CD4-positive, alpha-beta T cell treated with Interleukin-15 for 4 hours (primary cell): Measurements from ENCODE around the gene SH3PXD2A.

ENCODE experiments used
- DNase-seq: peaks from one replicate; pipeline ENCODE4 v3.0.0-alpha.2; 2020; ENCODE audit warnings: low spot score

Gene SH3PXD2A, protein sequence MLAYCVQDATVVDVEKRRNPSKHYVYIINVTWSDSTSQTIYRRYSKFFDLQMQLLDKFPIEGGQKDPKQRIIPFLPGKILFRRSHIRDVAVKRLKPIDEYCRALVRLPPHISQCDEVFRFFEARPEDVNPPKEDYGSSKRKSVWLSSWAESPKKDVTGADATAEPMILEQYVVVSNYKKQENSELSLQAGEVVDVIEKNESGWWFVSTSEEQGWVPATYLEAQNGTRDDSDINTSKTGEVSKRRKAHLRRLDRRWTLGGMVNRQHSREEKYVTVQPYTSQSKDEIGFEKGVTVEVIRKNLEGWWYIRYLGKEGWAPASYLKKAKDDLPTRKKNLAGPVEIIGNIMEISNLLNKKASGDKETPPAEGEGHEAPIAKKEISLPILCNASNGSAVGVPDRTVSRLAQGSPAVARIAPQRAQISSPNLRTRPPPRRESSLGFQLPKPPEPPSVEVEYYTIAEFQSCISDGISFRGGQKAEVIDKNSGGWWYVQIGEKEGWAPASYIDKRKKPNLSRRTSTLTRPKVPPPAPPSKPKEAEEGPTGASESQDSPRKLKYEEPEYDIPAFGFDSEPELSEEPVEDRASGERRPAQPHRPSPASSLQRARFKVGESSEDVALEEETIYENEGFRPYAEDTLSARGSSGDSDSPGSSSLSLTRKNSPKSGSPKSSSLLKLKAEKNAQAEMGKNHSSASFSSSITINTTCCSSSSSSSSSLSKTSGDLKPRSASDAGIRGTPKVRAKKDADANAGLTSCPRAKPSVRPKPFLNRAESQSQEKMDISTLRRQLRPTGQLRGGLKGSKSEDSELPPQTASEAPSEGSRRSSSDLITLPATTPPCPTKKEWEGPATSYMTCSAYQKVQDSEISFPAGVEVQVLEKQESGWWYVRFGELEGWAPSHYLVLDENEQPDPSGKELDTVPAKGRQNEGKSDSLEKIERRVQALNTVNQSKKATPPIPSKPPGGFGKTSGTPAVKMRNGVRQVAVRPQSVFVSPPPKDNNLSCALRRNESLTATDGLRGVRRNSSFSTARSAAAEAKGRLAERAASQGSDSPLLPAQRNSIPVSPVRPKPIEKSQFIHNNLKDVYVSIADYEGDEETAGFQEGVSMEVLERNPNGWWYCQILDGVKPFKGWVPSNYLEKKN

DNA sequence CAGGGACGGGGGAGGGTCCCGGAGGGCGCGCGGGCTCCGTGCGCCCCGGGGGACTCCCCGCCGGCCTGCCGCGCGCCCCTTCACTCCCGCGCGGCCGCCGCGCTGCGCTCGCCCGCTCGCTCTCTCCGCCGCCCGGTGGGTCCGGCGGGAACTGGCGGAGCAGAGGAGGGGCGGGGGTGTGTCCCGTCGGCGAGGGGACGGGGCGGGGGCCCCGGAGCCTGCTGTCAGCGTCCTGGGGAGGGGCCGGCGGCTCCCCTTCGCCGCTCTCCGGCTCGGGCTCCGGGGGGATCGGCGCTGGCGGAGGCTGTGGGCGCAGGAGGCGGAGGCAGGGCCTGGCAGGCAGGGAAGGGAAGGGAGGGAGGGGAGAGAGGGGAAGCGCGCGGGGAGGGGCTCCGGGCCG is at the start of gene SH3PXD2A:
Gene SH3PXD2A, minus strand, starts transcription at position 153 of the 400 bp plus-strand sequence. CDS start 310 bp downstream, outside the sequence.
- no peak for DNase-seq

GRCh38 chr10:103901299-103901698 is 45.9 kb upstream of the SH3PXD2A start:
- DNase-seq: no peak

GRCh38 chr10:103899312-103899711 is 43.9 kb upstream of the SH3PXD2A start:
- DNase-seq: no peak

- no peak for DNase-seq
These were observed 41.9 kb upstream of the SH3PXD2A start for GRCh38 chr10:103897241-103897774.

- no peak for DNase-seq
These were observed 40.8 kb upstream of the SH3PXD2A start for GRCh38 chr10:103896225-103896624.

GRCh38 chr10:103895411-103896186 is 40.2 kb upstream of the SH3PXD2A start:
- no peak for DNase-seq

GRCh38 chr10:103894441-103894864 is 39.1 kb upstream of the SH3PXD2A start:
- DNase-seq: no peak

DNA sequence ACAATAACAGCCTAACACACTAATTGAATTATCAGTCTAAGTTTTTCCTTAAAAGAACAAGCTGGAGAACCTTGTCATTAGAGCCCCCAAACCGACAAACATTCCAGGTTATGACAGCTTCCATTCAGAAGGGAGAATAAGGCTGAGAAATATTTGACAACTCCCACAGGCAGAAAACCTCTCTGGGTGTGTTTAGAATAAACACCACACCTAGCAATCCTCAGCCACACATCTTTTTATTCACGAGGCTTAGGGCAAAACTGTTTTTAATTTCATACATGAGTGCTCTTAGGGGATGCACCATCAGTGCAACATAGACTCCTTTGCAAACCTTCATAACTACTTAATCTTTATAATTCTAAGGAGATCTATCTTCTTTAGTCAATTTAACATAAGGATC is 38.4 kb upstream of the SH3PXD2A start:
- DNase-seq: no peak

- DNase-seq: no peak
These were observed 36.8 kb upstream of the SH3PXD2A start for GRCh38 chr10:103892181-103892580.

- DNase-seq: no peak
These were observed 35.3 kb upstream of the SH3PXD2A start for GRCh38 chr10:103890688-103891087.

GRCh38 chr10:103890194-103890658 is 34.9 kb upstream of the SH3PXD2A start:
- peak; percentile 59 for DNase-seq

- no peak for DNase-seq
These were observed 33.8 kb upstream of the SH3PXD2A start for GRCh38 chr10:103889121-103889720.

DNA sequence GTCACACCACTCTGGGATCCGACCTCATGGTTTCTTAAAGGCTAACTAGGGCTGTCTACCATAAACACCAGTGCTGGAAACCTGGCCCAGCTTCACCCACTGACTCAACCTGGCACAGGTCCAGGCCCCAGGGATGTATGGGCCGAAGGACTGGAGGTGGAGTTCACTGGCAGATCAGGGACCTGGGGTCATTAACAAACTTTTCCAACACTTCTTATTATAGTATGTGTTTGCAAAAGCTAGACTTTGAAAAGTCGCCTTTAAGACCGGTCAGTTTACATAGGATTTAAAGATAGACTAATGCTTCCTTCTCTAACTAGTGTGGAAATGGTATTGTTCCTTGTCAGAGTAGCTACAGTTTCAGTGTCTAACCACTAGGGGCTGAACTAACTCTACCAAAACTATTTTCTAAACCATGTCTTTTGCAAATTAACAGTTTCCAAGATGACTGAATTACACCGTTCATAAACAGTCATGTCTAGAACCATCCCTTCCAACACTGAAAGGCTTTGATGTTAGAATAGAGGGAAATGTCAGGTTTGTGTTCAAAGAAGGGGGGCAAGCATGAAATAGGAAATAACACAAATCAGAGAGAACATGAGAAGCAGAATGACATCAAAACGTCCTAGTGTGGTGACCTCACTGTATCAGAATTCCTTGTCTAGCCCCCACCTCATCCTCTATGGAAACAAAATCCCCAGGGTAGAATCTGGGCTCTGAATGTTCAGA is 32.9 kb upstream of the SH3PXD2A start:
- peak; percentile 73 for DNase-seq

DNA sequence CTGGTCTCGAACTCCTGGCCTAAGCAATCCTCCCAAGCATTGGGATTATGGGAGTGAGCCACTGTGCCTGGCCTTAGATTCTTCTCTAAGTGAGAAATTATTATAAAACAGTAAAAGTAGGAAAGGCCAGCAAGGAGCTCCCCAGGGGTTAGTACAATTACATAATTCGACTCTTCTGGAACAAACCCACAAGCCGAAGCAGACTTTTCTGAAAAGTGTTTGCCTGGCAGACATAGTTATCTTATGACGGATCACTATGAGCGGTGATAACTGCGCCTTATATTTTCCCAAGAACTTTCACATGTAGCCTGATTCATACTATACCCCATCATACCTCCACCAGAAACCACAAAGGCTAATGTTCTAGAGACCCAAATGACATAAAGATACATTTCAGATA is 30.2 kb upstream of the SH3PXD2A start:
- DNase-seq: no peak

DNA sequence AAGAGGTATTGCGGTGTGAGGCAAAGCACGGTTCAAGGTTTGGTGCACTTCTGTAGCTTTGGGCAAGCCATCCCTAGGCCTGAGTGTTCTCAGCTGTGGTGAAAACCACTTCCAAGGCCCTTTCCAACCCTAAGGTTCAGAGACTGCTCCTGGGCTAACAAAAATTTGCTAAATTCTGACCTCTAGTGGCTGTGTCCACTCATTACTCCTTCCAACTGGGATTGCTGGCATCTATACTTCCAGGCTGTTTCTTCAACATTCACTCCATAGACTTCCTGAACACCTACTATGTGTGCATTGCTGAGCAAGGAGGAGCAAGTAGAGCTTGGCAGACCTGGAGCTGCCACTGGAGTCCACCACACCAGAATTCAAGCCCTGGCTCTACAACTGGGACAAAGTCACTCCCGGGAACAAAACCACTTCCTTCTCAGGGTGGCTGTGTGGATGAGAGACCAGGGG is 29.3 kb upstream of the SH3PXD2A start:
- DNase-seq: peak; percentile 37

DNA sequence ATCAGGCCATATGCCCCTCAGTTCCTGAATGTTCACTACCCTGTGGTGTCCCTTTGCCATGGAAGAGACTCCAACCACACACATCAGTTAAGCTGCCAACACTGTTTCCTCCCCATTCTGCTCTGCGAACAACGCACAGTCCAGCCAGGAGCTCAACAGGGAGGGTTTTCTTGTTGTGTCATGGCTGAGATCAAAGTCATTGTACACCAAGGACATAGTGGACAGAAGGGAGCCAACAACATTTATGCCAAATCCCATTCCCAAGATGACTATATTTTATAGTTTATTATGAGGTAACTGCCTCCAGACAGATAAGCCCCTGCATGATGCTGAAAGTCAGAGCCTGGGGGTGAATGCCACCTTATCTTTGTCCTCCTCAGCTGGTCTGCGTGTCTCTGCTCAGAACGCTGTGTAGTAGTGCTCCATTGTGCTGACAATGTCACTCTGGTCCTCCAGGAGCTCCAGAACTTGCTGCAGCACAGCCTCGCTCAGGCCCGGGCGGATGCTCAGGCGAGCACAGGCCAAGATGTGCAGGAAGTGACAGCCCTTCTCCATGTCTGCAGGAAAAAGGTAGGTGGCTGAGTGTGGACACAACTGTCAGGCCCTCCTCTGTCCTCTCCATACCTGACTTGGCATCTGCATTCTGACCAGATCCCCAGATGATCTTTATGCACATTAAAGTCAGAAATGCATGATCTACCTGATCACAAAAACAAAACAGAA is 27.1 kb upstream of the SH3PXD2A start:
- no peak for DNase-seq

- DNase-seq: no peak
These were observed 26.3 kb upstream of the SH3PXD2A start for GRCh38 chr10:103881416-103882284.

- no peak for DNase-seq
These were observed 24.5 kb upstream of the SH3PXD2A start for GRCh38 chr10:103879831-103880230.
